Left kidney (tissue), 1 donor: Measurements from ENCODE around the gene TBATA. TPM values are rescaled to one million over a fixed set of nuclear protein-coding genes. Genes with fewer than 3 reads are reported as not detected.

Source experiments
- polyA plus RNA-seq: library from polyadenylated mRNA; unstranded; fragments of 120-200 nt; gene quantifications from one replicate; pipeline ENCODE4 v1.2.1, GENCODE V29; 2013; ENCODE audit not compliant: insufficient read length

Gene TBATA
- polyA plus RNA-seq, 1 donor = not detected

Other genes with a start within 250 kb of the TBATA start
- 0.20 TPM for gene PRF1, start 182.6 kb downstream of the TBATA start, polyA plus RNA-seq
- gene ADAMTS14, start 112.9 kb downstream of the TBATA start, polyA plus RNA-seq = 1.1 TPM
- 78.4 TPM for gene SGPL1, start 30.6 kb upstream of the TBATA start, polyA plus RNA-seq
- 89.2 TPM for gene PCBD1, start 103.2 kb upstream of the TBATA start, polyA plus RNA-seq